Osteoblast (primary cell): ENCODE results near the gene IRX4. TPM values are rescaled to one million over a fixed set of nuclear protein-coding genes. Genes with fewer than 3 reads are reported as not detected.
A peak's percentile ranks its signal among the peaks of the same experiment; 100 is the strongest.

ENCODE experiments used
- DNase-seq: peaks from one replicate; pipeline ENCODE4 v3.0.0; 2011; ENCODE audit warnings: low spot score, mixed read lengths; ENCODE audit not compliant: insufficient read length; ENCODE audit errors: missing footprints
- H2AFZ ChIP-seq: 2 replicates; pipeline ENCODE4 v1.6.0; 2011; ENCODE audit warnings: mild to moderate bottlenecking, low read length
- H3K27ac ChIP-seq: 2 replicates; pipeline ENCODE4 v1.5.1; 2011; ENCODE audit warnings: mild to moderate bottlenecking, low read depth, low read length, moderate library complexity
- H3K27me3 ChIP-seq: 2 replicates; pipeline ENCODE4 v1.6.0; 2012; ENCODE audit warnings: mild to moderate bottlenecking, control low read depth, inconsistent platforms, low read length, moderate library complexity; ENCODE audit not compliant: insufficient read depth
- H3K36me3 ChIP-seq: 2 replicates; pipeline ENCODE4 v1.5.1; 2011; ENCODE audit warnings: mild to moderate bottlenecking, low read length, control low read depth, moderate library complexity; ENCODE audit not compliant: insufficient read depth
- H3K4me1 ChIP-seq: 2 replicates; pipeline ENCODE4 v1.5.1; 2011; ENCODE audit warnings: mild to moderate bottlenecking, low read length, control low read depth, moderate library complexity; ENCODE audit not compliant: insufficient read depth
- H3K4me2 ChIP-seq: 2 replicates; pipeline ENCODE4 v1.6.0; 2011; ENCODE audit warnings: mild to moderate bottlenecking, low read length; ENCODE audit not compliant: insufficient read depth
- H3K4me3 ChIP-seq: fragments of 200-600 bp; sonication (generic); 3 replicates; pipeline ENCODE4 v1.5.1; 2012; ENCODE audit warnings: mild to moderate bottlenecking, low read length, inconsistent platforms; ENCODE audit not compliant: insufficient read depth
- H3K79me2 ChIP-seq: 2 replicates; pipeline ENCODE4 v1.6.0; 2012; ENCODE audit warnings: mild to moderate bottlenecking, low read length, control low read depth, inconsistent platforms; ENCODE audit not compliant: insufficient read depth
- H3K9me3 ChIP-seq: 2 replicates; pipeline ENCODE4 v1.5.1; 2011; ENCODE audit warnings: low read depth, low read length, control low read depth
- H4K20me1 ChIP-seq: 2 replicates; pipeline ENCODE4 v1.6.0; 2012; ENCODE audit warnings: mild to moderate bottlenecking, low read length, control low read depth; ENCODE audit not compliant: insufficient read depth
- total RNA-seq: library from RNA; depleted of rRNA; stranded (reverse); fragments of >200 nt; gene quantifications from 2 replicates; pipeline ENCODE4 v1.2.3, GENCODE V29; 2012
- TF ChIP-seq, protein P1 (sequence below): IDR thresholded peaks from 2 replicates; pipeline ENCODE4 v1.5.1; 2011; ENCODE audit warnings: mild to moderate bottlenecking, low read depth, low read length, moderate library complexity; ENCODE audit errors: extremely low read depth

Gene IRX4
- total RNA-seq: not detected in 2 replicates

DNA sequence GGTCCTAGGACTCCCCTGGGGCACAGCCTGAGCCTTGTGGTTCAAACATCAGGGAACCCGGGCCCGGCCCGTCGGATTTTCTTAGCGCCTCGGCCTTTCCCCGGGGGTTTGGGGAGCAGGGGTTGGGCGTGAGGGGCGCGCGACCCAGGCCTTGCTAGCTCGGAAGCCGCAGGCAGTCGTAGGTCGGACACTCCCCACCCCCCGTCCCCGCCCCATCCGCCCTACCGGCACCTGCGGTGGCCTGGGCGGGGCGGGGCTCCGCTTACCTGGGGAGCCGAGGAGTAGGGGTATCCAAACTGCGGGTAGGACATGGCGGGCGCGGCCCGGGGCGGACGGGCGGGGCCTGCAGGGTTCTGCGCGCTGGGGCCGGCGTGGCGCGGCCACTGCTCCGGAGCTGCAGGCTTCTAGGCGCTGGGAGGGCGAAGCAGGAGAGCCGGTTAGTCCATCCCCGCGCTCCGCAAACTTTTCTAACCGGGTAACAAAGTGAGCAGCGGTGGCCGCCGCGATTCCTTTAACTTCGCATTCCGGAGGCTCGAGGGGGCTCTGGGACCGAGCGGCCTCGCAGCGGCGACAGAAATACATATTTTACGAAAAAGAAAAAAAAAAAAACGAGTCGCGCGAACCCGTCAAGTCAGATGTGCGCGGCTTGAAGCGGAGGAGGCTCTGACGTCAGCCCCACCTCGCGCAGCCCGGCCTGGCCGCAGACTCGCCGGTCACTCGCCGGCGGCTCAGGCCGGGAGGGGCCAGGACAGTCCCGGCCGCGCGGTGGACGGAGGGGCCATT lies at the start of gene IRX4:
Gene IRX4 (minus strand): TSS at position 589 of the 783 bp plus-strand sequence. CDS start 278 bp downstream, at position 311.
- Histone ChIP-seq H3K27me3 (peaks cover 81% of the 10 kb centered on the region), H4K20me1 (no peaks in the 10 kb centered on the region), H2AFZ (no peak within 1 kb of the TSS), H3K27ac (no peak within 1 kb of the TSS), H3K79me2 (no peaks in the 10 kb centered on the region), H3K9me3 (no peaks in the 10 kb centered on the region), H3K36me3 (no peaks in the 10 kb centered on the region), H3K4me3 (no peak within 1 kb of the TSS), H3K4me1 (no peaks in the 10 kb centered on the region), H3K4me2 (no peak within 1 kb of the TSS)
- peak; percentile 94 for DNase-seq
- TF ChIP-seq, protein P1, sequence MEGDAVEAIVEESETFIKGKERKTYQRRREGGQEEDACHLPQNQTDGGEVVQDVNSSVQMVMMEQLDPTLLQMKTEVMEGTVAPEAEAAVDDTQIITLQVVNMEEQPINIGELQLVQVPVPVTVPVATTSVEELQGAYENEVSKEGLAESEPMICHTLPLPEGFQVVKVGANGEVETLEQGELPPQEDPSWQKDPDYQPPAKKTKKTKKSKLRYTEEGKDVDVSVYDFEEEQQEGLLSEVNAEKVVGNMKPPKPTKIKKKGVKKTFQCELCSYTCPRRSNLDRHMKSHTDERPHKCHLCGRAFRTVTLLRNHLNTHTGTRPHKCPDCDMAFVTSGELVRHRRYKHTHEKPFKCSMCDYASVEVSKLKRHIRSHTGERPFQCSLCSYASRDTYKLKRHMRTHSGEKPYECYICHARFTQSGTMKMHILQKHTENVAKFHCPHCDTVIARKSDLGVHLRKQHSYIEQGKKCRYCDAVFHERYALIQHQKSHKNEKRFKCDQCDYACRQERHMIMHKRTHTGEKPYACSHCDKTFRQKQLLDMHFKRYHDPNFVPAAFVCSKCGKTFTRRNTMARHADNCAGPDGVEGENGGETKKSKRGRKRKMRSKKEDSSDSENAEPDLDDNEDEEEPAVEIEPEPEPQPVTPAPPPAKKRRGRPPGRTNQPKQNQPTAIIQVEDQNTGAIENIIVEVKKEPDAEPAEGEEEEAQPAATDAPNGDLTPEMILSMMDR: no peak

DNA sequence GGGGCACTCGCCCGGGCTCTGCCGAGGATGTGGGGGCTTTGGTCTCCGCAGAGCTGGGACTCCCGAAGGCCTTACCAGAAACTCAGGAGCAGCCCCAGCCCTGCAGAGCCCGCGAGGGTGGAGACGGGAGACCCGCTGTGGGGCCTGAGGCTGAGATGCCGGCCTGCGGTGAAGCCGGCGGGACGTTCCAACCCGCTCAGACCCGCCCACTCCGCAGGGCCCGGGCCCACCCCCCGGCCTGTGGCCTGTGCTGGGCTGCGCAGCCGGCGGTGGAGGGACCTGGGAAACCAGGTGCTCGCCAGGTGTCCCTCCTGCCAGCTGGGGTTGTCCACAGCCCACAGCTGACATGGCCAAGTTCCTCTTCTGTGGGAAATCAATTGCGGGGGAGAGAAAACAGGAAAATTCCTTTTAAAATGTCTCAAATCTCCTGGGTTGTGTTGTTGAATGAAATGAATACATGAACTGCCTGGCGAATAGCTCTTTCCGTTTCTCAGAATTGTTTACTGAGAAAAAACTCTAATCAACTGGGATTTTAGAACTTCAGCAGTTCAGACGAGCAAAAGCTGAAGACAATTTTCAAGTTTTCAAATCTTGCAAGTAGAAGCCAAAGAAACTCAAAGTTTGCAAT lies 49.0 kb upstream of the IRX4 start:
- H3K4me1 ChIP-seq: no peaks in the 10 kb centered on the region
- H3K27me3 ChIP-seq: peaks cover 9% of the 10 kb centered on the region
- TF ChIP-seq, protein P1: no peak
- no peaks in the 10 kb centered on the region for H3K36me3 ChIP-seq
- no peaks in the 10 kb centered on the region for H4K20me1 ChIP-seq
- no peaks in the 10 kb centered on the region for H3K9me3 ChIP-seq
- H3K27ac ChIP-seq: no peak overlapping the region
- H3K4me2 ChIP-seq: no peak overlapping the region
- H2AFZ ChIP-seq: no peak overlapping the region
- H3K79me2 ChIP-seq: no peaks in the 10 kb centered on the region
- no peak for DNase-seq
- H3K4me3 ChIP-seq: no peak overlapping the region

DNA sequence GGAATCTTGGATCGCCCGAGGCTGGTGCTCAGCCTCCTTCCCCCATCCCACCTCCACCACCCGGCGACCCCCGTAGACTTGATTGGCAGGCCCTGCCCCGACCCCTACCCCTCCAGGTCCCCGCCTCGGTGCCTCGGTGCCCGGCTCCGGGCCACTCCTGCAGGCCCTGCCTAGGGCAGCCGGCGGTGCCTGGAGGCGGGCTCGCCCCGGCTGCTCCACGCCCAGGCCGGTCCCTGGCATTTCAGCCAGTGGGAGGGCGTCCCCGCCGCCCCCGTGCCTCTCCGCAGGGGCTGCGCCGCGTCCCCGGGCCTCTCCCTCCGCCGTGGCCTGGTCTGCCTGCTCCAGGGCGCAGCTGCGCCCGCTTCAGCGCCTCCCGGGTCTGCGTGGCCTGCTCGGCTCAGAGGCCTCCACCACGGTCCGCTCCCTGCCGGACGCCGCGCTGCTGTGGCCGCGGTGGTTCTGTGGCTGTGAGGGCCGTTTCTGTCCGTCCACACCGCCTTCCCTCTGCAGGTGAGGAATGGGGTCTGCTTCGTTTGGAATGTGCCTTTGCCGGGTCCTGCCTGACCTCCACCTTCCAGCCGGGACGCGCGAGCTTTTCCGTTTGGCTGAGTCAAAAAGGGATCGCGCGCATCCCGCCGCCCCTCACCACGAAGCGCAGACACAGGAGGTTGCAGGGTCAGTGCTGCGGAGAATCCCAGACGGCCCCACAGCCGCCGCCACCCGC lies 48.3 kb upstream of the IRX4 start:
- H3K27ac ChIP-seq: no peak overlapping the region
- TF ChIP-seq, protein P1: no peak
- no peaks in the 10 kb centered on the region for H3K36me3 ChIP-seq
- no peak overlapping the region for H3K4me3 ChIP-seq
- no peaks in the 10 kb centered on the region for H3K79me2 ChIP-seq
- no peaks in the 10 kb centered on the region for H4K20me1 ChIP-seq
- H3K27me3 ChIP-seq: peaks cover 9% of the 10 kb centered on the region
- H3K9me3 ChIP-seq: no peaks in the 10 kb centered on the region
- peak; percentile 90 for DNase-seq
- no peaks in the 10 kb centered on the region for H3K4me1 ChIP-seq
- H3K4me2 ChIP-seq: no peak overlapping the region
- H2AFZ ChIP-seq: no peak overlapping the region

DNA sequence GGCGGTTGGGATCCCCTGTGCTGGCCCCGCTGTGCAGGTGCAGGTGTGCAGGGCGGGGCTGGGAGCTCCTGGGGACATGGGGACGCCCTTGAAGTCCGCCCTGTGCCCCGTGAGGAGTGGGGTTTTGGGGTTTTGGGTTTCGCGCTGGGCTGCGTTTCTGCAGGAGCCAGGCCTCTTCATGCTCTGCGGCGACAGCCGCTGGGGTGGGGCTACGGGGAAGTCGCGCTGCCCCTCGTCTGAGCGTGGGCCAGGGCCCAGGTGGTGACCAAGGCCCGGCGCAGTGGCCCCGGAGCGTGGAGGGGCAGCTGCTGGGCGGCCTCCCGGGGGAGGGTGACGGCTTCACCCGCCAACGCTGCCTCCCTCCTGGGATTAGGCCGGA lies 47.8 kb upstream of the IRX4 start:
- no peak overlapping the region for H3K4me2 ChIP-seq
- no peaks in the 10 kb centered on the region for H3K79me2 ChIP-seq
- H3K4me1 ChIP-seq: no peaks in the 10 kb centered on the region
- H3K9me3 ChIP-seq: no peaks in the 10 kb centered on the region
- H3K27me3 ChIP-seq: peaks cover 9% of the 10 kb centered on the region
- no peak overlapping the region for H3K4me3 ChIP-seq
- H2AFZ ChIP-seq: no peak overlapping the region
- no peaks in the 10 kb centered on the region for H3K36me3 ChIP-seq
- DNase-seq: no peak
- H4K20me1 ChIP-seq: no peaks in the 10 kb centered on the region
- TF ChIP-seq, protein P1: no peak
- H3K27ac ChIP-seq: no peak overlapping the region
